ENCODE data around the gene DMRTC1B. TPM values are rescaled to one million over a fixed set of nuclear protein-coding genes. Genes with fewer than 3 reads are reported as not detected.
"Not testable (repeated sequence)": the region's sequence is repeated elsewhere in the genome, so short reads cannot be mapped to it uniquely, and the experiment has no call there.

Gene DMRTC1B
- total RNA-seq, 1 experiment from 2014 or later, result not detected

DNA sequence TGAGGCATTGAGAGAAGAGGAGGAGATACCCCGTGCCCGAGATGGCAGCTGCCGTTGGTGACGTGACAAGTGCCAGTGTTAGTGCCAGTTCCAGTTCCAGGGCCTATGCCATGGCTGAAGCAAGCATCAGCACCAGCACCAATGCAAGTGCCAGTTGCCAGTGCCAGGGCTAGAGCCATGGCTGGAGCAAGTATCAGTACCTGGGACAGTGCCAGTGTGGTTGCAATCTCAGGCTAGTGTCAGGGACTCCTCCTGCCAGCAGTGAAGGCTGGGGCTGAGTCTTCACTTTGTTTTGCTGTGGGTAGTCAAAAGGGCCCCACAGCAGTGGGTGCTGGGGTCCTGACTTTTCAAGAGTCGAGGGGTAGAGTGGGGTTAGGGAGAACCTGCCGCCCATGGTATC, 1.5 kb downstream of the DMRTC1B start:
- BruUV-seq (replicated peaks); H3K4me3 Mint-ChIP-seq (ENCODE audit: unreplicated experiment): not testable (repeated sequence)

DNA sequence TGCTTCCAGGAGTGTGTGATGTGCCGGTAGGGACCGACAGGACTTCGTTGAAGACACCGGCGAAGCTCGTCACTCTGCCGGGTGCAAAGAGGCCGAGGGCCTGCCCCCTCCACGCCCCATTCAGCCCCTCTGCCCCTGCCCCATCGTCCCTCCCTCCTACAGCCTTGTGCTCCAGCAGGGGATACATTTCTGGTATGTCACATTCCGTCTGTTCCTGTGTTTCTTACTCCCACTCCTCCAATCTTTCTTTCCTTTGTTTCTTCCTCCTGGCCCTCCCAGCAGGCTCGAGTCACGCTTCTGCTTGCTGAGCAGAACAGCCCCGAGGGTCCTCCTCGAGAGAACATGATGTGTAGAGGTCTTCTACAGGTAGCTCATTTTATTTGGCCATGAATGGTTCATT, 5.9 kb downstream of the DMRTC1B start, which contains the start of gene FAM236B:
Gene FAM236B (minus strand): TSS at position 101 of the 400 bp plus-strand sequence. CDS start 100 bp downstream, at position 1.
- H3K9me3 Mint-ChIP-seq (ENCODE audit: unreplicated experiment); DNase-seq (ENCODE audit: unreplicated experiment); H3K4me3 Mint-ChIP-seq (ENCODE audit: unreplicated experiment); H3K27ac Mint-ChIP-seq (ENCODE audit: low read depth, unreplicated experiment); H3K4me1 Mint-ChIP-seq (ENCODE audit: insufficient read depth, unreplicated experiment); H3K27me3 Mint-ChIP-seq (ENCODE audit: insufficient read depth, unreplicated experiment); H3K36me3 Mint-ChIP-seq (ENCODE audit: insufficient read depth, unreplicated experiment); CTCF ChIA-PET; intact Hi-C loops (cut with micrococcal nuclease); BruUV-seq (replicated peaks); POLR2A ChIA-PET: not testable (repeated sequence)

More for the DNA sequence above, 1.5 kb downstream of the DMRTC1B start:
- H3K4me1 Mint-ChIP-seq (ENCODE audit: insufficient read depth, unreplicated experiment); H3K9me3 Mint-ChIP-seq (ENCODE audit: unreplicated experiment); DNase-seq (ENCODE audit: unreplicated experiment); intact Hi-C loops (cut with micrococcal nuclease); CTCF ChIA-PET; POLR2A ChIA-PET; H3K27me3 Mint-ChIP-seq (ENCODE audit: insufficient read depth, unreplicated experiment); H3K27ac Mint-ChIP-seq (ENCODE audit: low read depth, unreplicated experiment); H3K36me3 Mint-ChIP-seq (ENCODE audit: insufficient read depth, unreplicated experiment): not testable (repeated sequence)

DNA sequence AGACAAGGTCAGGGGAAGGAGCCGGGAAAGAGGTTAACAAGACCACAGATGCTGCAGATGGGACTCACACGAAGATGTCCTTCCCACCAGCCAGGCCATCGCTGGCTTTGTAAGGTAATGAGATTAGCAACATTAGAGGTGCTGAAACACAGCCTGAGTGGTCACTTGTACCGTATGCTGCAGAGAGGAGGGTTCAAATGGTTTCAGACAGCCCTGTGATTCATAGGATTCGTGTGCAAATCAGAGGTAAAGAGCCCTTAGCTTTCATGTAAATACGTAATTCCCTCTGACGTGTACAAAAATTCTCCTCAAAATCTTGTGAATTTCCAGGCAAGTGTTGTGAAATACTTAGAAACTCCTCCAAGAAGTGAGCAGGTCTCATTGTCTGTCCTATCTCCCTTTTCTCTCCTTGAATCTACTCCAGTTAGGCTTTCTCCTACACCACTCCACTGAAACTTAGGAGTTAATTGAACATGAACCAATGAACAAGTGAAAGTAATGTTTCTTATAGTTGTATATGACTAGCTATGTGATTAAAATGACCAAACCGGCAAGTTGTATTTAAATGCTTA, 6.8 kb downstream of the DMRTC1B start:
- H3K4me1 Mint-ChIP-seq (ENCODE audit: insufficient read depth, unreplicated experiment); POLR2A ChIA-PET; H3K27ac Mint-ChIP-seq (ENCODE audit: low read depth, unreplicated experiment); H3K27me3 Mint-ChIP-seq (ENCODE audit: insufficient read depth, unreplicated experiment); intact Hi-C loops (cut with micrococcal nuclease); H3K36me3 Mint-ChIP-seq (ENCODE audit: insufficient read depth, unreplicated experiment); H3K4me3 Mint-ChIP-seq (ENCODE audit: unreplicated experiment); CTCF ChIA-PET; DNase-seq (ENCODE audit: unreplicated experiment); BruUV-seq (replicated peaks); H3K9me3 Mint-ChIP-seq (ENCODE audit: unreplicated experiment): not testable (repeated sequence)

DNA sequence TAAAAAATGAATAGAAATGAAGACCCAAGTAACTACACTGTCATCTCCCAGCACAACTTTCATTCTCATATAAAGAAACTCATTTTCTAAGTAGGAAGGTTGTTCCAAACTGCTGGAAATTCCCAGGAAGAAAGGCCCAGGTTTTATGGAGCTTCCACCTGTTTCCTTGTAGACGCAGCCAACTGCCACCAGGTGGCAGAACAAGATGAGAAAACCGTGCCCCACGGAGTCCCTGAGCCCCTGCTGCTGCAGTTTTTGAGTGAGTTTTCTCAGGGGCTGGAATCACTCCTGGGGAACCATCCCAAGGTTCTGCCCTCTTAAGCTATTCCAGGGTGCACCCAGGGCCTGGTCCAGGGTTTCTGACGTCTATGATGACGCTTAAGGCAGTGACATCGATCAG, 7.3 kb downstream of the DMRTC1B start:
- not testable (repeated sequence) for H3K4me1 Mint-ChIP-seq (ENCODE audit: insufficient read depth, unreplicated experiment)

DNA sequence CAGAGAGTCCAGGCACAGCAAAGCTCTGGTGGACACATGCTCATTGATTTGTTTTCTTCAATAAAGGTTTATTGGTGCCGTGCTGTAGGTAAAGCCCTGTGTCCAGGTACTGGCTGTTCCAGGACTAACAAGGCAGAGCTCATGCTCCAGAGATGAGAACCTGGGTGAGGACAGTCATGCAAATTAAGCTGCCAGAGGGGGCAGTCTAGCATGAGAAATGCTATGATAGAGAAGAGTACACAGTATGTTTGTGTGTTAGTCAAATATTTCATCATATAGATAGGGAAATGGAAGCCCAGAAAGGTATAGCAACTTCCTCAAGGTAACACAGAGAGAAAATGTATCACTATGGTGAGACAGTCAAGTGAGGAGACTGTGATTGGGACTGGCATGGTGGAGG, 11.5 kb downstream of the DMRTC1B start:
- H3K36me3 Mint-ChIP-seq (ENCODE audit: insufficient read depth, unreplicated experiment); intact Hi-C loops (cut with micrococcal nuclease); H3K27me3 Mint-ChIP-seq (ENCODE audit: insufficient read depth, unreplicated experiment); DNase-seq (ENCODE audit: unreplicated experiment); CTCF ChIA-PET; POLR2A ChIA-PET; BruUV-seq (replicated peaks); H3K9me3 Mint-ChIP-seq (ENCODE audit: unreplicated experiment); H3K4me3 Mint-ChIP-seq (ENCODE audit: unreplicated experiment); H3K4me1 Mint-ChIP-seq (ENCODE audit: insufficient read depth, unreplicated experiment); H3K27ac Mint-ChIP-seq (ENCODE audit: low read depth, unreplicated experiment): not testable (repeated sequence)

More for the DNA sequence above, 7.3 kb downstream of the DMRTC1B start:
- H3K9me3 Mint-ChIP-seq (ENCODE audit: unreplicated experiment); POLR2A ChIA-PET; H3K4me3 Mint-ChIP-seq (ENCODE audit: unreplicated experiment); H3K27me3 Mint-ChIP-seq (ENCODE audit: insufficient read depth, unreplicated experiment); BruUV-seq (replicated peaks); intact Hi-C loops (cut with micrococcal nuclease); DNase-seq (ENCODE audit: unreplicated experiment); H3K27ac Mint-ChIP-seq (ENCODE audit: low read depth, unreplicated experiment); CTCF ChIA-PET; H3K36me3 Mint-ChIP-seq (ENCODE audit: insufficient read depth, unreplicated experiment): not testable (repeated sequence)

DNA sequence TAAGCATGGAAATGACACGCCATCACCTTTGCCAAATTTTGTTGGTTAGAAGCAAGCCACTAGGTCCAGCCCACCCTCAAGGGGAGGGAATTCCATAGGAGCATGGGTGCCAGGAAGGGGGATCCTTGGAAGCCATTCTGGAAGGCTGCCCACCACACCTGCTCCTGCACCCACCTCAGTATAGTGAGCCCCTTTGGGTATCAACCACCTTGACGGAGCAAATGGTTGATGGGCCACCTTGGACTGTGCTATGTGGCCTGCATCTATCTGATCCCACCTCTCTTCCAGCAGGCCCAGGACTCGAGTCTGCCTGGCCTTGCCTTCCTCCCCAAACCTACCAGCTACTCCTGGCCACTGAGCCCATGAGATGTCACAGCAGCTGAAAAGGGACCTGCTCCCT, 13.7 kb downstream of the DMRTC1B start:
- DNase-seq (ENCODE audit: unreplicated experiment); H3K9me3 Mint-ChIP-seq (ENCODE audit: unreplicated experiment); H3K27ac Mint-ChIP-seq (ENCODE audit: low read depth, unreplicated experiment); H3K27me3 Mint-ChIP-seq (ENCODE audit: insufficient read depth, unreplicated experiment); H3K36me3 Mint-ChIP-seq (ENCODE audit: insufficient read depth, unreplicated experiment); intact Hi-C loops (cut with micrococcal nuclease); H3K4me1 Mint-ChIP-seq (ENCODE audit: insufficient read depth, unreplicated experiment); BruUV-seq (replicated peaks); H3K4me3 Mint-ChIP-seq (ENCODE audit: unreplicated experiment); POLR2A ChIA-PET; CTCF ChIA-PET: not testable (repeated sequence)

DNA sequence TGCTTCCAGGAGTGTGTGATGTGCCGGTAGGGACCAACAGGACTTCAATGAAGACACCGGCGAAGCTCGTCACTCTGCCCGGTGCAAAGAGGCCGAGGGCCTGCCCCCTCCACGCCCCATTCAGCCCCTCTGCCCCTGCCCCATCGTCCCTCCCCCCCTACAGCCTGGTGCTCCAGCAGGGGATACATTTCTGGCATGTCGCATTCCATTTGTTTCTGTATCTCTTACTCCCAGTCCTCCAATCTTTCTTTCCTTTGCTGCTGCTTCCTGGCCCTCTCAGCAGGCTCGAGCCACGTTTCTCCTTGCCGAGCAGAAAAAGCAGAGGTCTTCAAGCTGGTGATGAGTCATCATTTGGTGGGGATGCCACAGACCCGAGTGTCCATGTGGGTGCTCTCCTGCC, 31.4 kb downstream of the DMRTC1B start, which contains the start of gene FAM236D:
Gene FAM236D (minus strand): TSS at position 101 of the 400 bp plus-strand sequence. CDS start 100 bp downstream, at position 1.
- POLR2A ChIA-PET; H3K9me3 Mint-ChIP-seq (ENCODE audit: unreplicated experiment); H3K36me3 Mint-ChIP-seq (ENCODE audit: insufficient read depth, unreplicated experiment); CTCF ChIA-PET; BruUV-seq (replicated peaks); DNase-seq (ENCODE audit: unreplicated experiment); H3K27me3 Mint-ChIP-seq (ENCODE audit: insufficient read depth, unreplicated experiment); H3K4me1 Mint-ChIP-seq (ENCODE audit: insufficient read depth, unreplicated experiment); intact Hi-C loops (cut with micrococcal nuclease); H3K27ac Mint-ChIP-seq (ENCODE audit: low read depth, unreplicated experiment); H3K4me3 Mint-ChIP-seq (ENCODE audit: unreplicated experiment): not testable (repeated sequence)

DNA sequence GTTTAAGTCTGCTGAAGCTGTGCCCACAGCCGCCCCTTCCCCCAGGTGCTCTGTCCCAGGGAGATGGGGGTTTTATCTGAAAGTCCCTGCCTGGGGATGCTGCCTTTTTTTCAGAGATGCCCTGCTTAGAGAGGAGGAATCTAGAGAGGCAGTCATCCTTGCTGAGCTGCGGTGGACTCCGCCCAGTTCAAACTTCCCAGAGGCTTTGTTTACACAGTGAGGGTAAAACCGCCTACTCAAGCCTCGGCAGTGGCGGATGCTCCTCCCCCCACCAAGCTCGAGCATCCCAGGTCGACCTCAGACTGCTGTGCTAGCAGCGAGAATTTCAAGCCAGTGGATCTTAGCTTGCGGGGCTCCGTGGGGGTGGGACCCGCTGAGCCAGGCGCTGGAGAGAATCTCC, 54.0 kb downstream of the DMRTC1B start:
- BruUV-seq (replicated peaks); H3K27ac Mint-ChIP-seq (ENCODE audit: low read depth, unreplicated experiment); CTCF ChIA-PET; H3K36me3 Mint-ChIP-seq (ENCODE audit: insufficient read depth, unreplicated experiment); H3K4me1 Mint-ChIP-seq (ENCODE audit: insufficient read depth, unreplicated experiment); POLR2A ChIA-PET; DNase-seq (ENCODE audit: unreplicated experiment); H3K27me3 Mint-ChIP-seq (ENCODE audit: insufficient read depth, unreplicated experiment); H3K4me3 Mint-ChIP-seq (ENCODE audit: unreplicated experiment); H3K9me3 Mint-ChIP-seq (ENCODE audit: unreplicated experiment); intact Hi-C loops (cut with micrococcal nuclease): not testable (repeated sequence)

DNA sequence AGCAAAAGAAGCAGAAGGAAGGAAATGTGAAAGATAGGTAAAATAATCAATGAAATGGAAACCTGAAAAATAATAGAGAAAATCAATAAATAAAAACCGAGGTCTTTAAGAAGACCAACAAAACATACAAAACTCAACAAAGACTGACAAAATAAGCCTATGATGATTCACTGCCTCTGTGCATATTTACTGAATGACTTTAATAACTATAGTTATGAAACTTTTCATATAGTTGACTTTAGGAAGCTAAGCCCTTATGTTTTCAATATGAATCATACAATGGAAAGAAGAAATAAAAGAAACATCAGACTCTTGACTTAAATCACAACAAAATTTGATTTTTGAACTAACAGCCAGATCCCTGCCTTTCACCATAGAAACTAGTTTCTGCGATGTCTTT, 60.8 kb downstream of the DMRTC1B start:
- POLR2A ChIA-PET; H3K4me1 Mint-ChIP-seq (ENCODE audit: insufficient read depth, unreplicated experiment); H3K4me3 Mint-ChIP-seq (ENCODE audit: unreplicated experiment); DNase-seq (ENCODE audit: unreplicated experiment); H3K36me3 Mint-ChIP-seq (ENCODE audit: insufficient read depth, unreplicated experiment); H3K9me3 Mint-ChIP-seq (ENCODE audit: unreplicated experiment); H3K27me3 Mint-ChIP-seq (ENCODE audit: insufficient read depth, unreplicated experiment); CTCF ChIA-PET; BruUV-seq (replicated peaks); intact Hi-C loops (cut with micrococcal nuclease); H3K27ac Mint-ChIP-seq (ENCODE audit: low read depth, unreplicated experiment): not testable (repeated sequence)

DNA sequence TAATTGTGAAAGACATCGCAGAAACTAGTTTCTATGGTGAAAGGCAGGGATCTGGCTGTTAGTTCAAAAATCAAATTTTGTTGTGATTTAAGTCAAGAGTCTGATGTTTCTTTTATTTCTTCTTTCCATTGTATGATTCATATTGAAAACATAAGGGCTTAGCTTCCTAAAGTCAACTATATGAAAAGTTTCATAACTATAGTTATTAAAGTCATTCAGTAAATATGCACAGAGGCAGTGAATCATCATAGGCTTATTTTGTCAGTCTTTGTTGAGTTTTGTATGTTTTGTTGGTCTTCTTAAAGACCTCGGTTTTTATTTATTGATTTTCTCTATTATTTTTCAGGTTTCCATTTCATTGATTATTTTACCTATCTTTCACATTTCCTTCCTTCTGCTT, 106.2 kb downstream of the DMRTC1B start:
- H3K9me3 Mint-ChIP-seq (ENCODE audit: unreplicated experiment); H3K36me3 Mint-ChIP-seq (ENCODE audit: insufficient read depth, unreplicated experiment); H3K27me3 Mint-ChIP-seq (ENCODE audit: insufficient read depth, unreplicated experiment); H3K4me3 Mint-ChIP-seq (ENCODE audit: unreplicated experiment); BruUV-seq (replicated peaks); H3K4me1 Mint-ChIP-seq (ENCODE audit: insufficient read depth, unreplicated experiment); DNase-seq (ENCODE audit: unreplicated experiment); CTCF ChIA-PET; intact Hi-C loops (cut with micrococcal nuclease); H3K27ac Mint-ChIP-seq (ENCODE audit: low read depth, unreplicated experiment); POLR2A ChIA-PET: not testable (repeated sequence)
